Activated CD4-positive, CD25-positive, alpha-beta regulatory T cell treated with anti-CD3 and anti-CD28 coated beads, Interleukin-2, amount 50 U/mL, for 72 hours (primary cell): ENCODE data around the gene TP53I3.
A peak's percentile ranks its signal among the peaks of the same experiment; 100 is the strongest.
"Not testable (repeated sequence)": the region's sequence is repeated elsewhere in the genome, so short reads cannot be mapped to it uniquely, and the experiment has no call there.

ENCODE experiments used
- DNase-seq: peaks from one replicate; pipeline ENCODE4 v3.0.0; 2021

The TP53I3 gene

GRCh38 chr2:24051833-24052232, 32.8 kb downstream of the TP53I3 start:
- no peak for DNase-seq

GRCh38 chr2:24050041-24050979, 34.3 kb downstream of the TP53I3 start:
- DNase-seq = no peak

DNA sequence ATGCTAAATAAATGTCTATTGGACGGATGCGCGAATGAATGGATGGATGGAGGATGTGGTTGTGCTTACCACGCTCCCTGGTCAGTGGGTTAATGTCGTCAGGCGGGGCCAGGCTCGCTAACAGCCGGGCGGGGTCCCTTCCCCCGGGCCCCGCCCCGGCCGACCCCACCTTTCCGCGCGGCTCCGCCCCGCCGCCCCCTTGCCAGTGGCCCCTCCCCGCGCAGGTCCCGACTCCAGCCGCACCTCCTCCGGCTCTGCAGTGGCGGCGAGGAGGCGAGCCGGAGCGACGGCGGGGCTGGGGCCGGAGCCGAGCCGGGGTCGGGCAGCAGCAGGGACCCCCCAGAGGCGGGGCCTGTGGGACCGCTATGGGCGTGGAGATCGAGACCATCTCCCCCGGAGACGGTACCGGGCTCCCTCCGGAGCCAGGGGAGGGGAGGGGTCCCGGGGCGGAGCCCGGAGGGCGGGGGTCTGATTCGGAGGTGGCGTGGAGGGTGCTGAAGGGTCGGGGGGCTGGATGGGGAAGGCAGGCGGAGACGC, 35.1 kb downstream of the TP53I3 start, which contains the start of gene FKBP1B:
Gene FKBP1B, plus strand, starts transcription at position 257 of the 537 bp plus-strand sequence. Its CDS starts 109 bp downstream, at position 366.
- DNase-seq = peak; percentile 39

- DNase-seq = no peak
Measured at GRCh38 chr2:24048769-24049484, 35.7 kb downstream of the TP53I3 start.

DNA sequence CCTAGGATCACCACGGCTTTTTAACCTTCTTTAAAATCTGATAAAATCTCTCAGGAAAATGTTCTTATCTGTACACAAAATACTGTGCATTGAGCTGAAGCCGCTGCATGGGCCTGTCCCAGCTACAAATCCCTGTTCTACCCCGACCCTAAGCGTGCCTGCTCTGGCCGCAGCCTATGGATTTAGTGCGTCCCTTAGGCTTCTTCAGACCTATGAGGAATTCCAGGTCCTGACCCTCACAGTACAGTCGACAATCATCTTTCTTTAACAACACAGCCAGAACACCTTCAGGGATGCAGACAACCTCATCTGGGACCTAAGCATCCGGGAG, 37.0 kb downstream of the TP53I3 start:
- DNase-seq = no peak

- peak; percentile 84 for DNase-seq
Measured at GRCh38 chr2:24046930-24047702, 37.5 kb downstream of the TP53I3 start, which contains the start of gene WDCP. Gene WDCP, minus strand, starts transcription at chr2:24047391. Its CDS starts 7,897 bp downstream, at chr2:24039494.

DNA sequence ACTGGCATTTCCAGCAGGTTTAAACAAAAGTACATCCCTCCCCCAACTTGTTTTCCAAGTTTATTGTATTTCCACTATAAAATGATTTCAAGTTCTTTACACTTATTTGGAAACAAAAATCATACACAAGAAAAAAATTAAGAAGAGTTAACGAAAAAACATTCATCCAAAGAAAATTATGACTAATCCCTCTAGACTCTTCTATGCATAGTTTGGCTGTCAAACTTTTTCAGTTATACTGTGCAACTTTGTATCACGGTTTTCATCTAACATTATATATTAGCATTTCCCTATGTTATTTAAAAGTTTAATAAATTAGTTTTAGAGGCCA, 38.1 kb downstream of the TP53I3 start:
- DNase-seq = no peak

DNA sequence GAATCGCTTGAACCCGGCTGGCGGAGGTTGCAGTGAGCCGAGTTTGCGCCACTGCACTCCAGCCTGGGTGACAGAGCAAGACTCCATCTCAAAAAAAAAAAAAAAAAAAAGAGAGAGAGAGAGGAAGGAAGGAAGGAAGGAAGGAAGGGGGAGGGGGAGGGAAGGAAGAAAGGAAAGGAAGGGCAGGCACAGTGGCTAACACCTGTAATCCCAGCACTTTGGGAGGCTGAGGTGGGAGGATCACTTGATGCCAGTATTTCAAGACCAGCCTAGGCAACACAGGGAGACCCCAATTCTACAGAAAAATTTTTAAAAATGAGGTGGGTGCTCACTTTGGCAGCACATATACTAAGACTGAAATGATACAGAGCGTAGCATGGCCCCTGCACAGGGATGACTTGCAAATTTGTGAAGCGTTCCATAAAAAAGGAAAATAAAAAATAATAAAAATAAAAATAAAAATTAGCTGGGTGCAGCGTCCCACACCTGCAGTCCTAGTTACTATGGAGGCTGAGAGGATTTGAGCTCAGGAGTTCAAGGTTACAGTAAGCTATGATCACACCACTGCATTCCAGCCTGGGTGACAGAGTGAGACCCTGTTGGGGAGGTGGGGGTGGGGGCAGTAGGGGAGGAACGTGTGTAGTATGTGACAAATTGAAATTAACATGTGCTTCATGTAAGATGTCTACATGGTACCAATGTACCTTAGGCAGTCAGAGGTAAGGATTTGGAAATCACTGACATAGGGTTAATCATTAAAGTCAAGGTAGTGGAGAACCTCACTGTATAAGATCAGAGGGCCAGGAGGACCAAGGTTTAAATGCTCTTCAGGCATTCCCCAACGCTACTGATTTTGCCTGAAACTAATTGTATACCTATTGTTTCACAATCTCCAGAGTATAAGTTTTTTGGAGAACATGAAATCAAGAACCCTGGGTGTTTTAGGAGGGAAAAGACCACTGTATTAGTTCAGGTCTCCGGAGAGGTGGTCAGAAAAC, 38.8 kb downstream of the TP53I3 start:
- DNase-seq = no peak

GRCh38 chr2:24043133-24043532, 41.5 kb downstream of the TP53I3 start:
- not testable (repeated sequence) for DNase-seq

DNA sequence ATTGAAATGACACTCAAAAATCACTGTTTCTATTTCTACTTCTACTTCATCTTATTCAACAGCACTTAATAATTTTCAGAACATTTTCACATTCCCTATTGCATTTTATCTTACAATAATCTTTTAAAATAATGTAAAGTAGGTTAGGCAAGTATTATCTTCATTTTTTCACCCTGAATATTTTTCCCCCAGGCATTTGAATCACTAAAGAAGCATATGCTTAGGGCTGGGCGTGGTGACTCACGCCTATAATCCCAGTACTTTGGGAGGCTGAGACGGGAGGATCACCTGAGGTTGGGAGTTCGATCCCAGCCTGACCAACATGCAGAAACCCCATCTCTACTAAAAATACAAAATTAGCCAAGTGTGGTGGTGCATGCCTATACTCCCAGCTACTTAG, 44.1 kb downstream of the TP53I3 start:
- no peak for DNase-seq

GRCh38 chr2:24038786-24039499, 45.7 kb downstream of the TP53I3 start:
- peak; percentile 6 for DNase-seq
